Ovary (tissue), 3 donors: ENCODE results near the gene ATP1A2.

ENCODE experiments used
- CTCF ChIP-seq, 3 donors: fragments of 450-650 bp in 2 of 3; fragments of 200-600 bp in 1 of 3; IDR thresholded peaks; one replicate each; pipeline versions ENCODE4 v1.5.1 to v1.8.0; 2016 to 2022; ENCODE audit warnings: antibody characterized with exemption in 3 of 3, mild to moderate bottlenecking in 1 of 3
- EP300 ChIP-seq: sonication (generic); formaldehyde crosslinking; IDR thresholded peaks from one replicate; pipeline ENCODE4 v1.6.1; 2017; ENCODE audit warnings: antibody characterized with exemption
- POLR2A ChIP-seq: fragments of 450-650 bp; IDR thresholded peaks from one replicate; pipeline ENCODE4 v1.6.1; 2017; ENCODE audit warnings: antibody characterized with exemption, mild to moderate bottlenecking, moderate library complexity
- donor health status: DM: no; HTN: no; CAD: no.

- TF ChIP-seq CTCF (IDR thresholded peaks at IDR 0.05): no peak
- TF ChIP-seq POLR2A: no peak
- TF ChIP-seq EP300: no peak
These were observed 13.1 kb downstream of the ATP1A2 start for GRCh38 chr1:160128636-160129035.
